Mononuclear cell (primary cell): Measurements from ENCODE around the gene PPIP5K2. TPM values are rescaled to one million over a fixed set of nuclear protein-coding genes. Genes with fewer than 3 reads are reported as not detected.

ENCODE experiments used
- H3K27me3 ChIP-seq: 2 replicates; pipeline ENCODE4 v1.6.0; 2011; ENCODE audit warnings: low read length, control low read depth; ENCODE audit not compliant: insufficient read depth
- H3K4me1 ChIP-seq: 2 replicates; pipeline ENCODE4 v1.5.1; 2011; ENCODE audit warnings: mild to moderate bottlenecking, low read length, control low read depth; ENCODE audit not compliant: insufficient read depth
- H3K4me3 ChIP-seq: 2 replicates; pipeline ENCODE4 v1.5.1; 2011; ENCODE audit warnings: mild to moderate bottlenecking, low read length, moderate library complexity
- H3K9me3 ChIP-seq: 2 replicates; pipeline ENCODE4 v1.5.1; 2011; ENCODE audit warnings: low read depth, mild to moderate bottlenecking, control low read depth, low read length
- total RNA-seq: library from RNA; depleted of rRNA; stranded (reverse); fragments of >200 nt; gene quantifications from one replicate; pipeline ENCODE4 v1.2.3, GENCODE V29; 2012

PPIP5K2 gene
- total RNA-seq, 1 donor = 55.4 TPM

DNA sequence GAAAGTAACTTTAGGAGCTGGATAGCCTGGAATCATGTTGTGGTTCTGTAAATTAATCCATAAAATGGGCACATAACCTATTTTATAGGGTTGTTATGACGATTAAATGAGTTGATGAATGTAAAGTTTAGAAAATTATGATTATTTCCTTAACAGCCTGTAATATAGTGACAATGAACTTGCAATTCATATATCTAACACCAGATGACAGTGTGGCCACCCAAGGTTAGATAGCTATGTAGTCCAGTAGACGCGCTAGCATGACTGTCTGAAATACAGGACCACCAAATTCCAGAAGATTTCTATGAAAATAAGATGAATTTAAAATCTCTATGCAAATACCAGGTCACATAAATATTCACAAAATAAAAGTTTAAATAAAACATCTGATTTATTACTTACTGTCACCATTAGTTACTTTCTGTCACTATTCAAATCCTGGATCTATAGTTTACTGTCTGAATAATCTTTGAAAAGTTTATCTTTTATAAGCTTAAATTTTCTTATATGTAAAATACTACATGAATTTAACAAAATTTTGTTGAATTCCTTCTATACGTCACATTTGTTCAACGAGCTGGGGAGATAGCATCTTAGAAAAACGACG lies 112.4 kb downstream of the PPIP5K2 start:
- Histone ChIP-seq H3K27me3 (peaks cover under 1% of the 10 kb centered on the region), H3K9me3 (no peaks in the 10 kb centered on the region), H3K4me3 (no peak overlapping the region), H3K4me1 (no peaks in the 10 kb centered on the region)

DNA sequence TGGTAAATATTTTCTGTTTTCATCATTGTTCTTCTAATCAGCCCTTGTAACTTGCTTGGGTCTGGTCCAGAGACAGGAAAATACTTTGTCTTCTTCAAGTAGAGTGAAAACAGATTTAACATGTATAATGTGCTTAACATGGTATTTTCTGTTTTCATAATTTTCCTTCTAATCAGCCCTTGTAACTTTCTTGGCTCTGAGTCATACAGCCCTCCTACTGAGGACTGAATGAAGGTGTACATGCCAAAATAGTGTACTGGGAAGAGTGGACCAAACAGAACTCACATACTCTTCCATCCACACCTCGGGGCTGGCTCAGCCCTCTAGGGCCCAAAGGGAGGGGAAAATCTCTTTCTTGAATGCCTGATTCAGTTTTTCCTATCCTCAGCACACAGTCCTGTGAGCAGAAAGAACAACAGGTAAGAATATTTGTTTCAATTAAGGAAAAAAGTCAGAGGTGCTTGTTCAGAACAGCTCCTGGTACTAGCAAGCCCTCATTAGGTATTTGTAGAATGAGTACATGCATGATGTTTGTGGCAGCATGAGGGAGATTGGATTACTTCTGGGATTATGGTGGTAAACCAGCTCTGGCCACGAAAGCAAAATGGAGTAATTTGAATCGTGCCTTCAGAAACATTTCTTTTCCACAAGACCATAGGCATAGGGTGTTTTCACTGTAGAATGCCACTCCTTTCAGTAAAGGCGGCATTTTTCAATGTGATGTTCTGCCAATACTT lies 114.3 kb downstream of the PPIP5K2 start:
- no peak overlapping the region for H3K4me3 ChIP-seq
- no peaks in the 10 kb centered on the region for H3K4me1 ChIP-seq
- peaks cover 7% of the 10 kb centered on the region for H3K9me3 ChIP-seq
- H3K27me3 ChIP-seq = peaks cover 4% of the 10 kb centered on the region

GRCh38 chr5:103235891-103236290 lies 115.8 kb downstream of the PPIP5K2 start:
- Histone ChIP-seq H3K27me3 (peaks cover 4% of the 10 kb centered on the region), H3K4me1 (no peaks in the 10 kb centered on the region), H3K4me3 (no peak overlapping the region), H3K9me3 (peaks cover 10% of the 10 kb centered on the region)

DNA sequence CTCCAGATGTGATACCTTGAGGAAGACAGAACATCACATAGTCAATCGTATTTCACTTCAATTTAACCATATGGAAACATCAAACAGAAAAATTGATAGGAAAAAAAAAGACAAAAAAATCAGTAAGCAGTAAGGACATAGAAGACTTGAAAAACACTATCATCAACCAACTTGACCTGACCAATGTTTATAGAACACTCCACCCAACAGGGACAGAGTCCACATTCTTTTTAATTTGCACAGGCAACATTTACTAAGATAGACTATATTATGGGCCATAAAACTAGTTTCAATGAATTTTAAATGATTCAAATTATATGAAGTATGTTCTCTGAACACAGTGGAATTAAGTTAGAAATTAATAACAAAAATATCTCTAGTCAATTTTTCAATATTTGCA lies 117.7 kb downstream of the PPIP5K2 start:
- no peak overlapping the region for H3K4me3 ChIP-seq

GRCh38 chr5:103243665-103244064 lies 123.6 kb downstream of the PPIP5K2 start:
- no peak overlapping the region for H3K4me3 ChIP-seq

More for the DNA sequence above, 117.7 kb downstream of the PPIP5K2 start:
- H3K9me3 ChIP-seq = peaks cover 10% of the 10 kb centered on the region
- H3K4me1 ChIP-seq = no peaks in the 10 kb centered on the region
- peaks cover 7% of the 10 kb centered on the region for H3K27me3 ChIP-seq

DNA sequence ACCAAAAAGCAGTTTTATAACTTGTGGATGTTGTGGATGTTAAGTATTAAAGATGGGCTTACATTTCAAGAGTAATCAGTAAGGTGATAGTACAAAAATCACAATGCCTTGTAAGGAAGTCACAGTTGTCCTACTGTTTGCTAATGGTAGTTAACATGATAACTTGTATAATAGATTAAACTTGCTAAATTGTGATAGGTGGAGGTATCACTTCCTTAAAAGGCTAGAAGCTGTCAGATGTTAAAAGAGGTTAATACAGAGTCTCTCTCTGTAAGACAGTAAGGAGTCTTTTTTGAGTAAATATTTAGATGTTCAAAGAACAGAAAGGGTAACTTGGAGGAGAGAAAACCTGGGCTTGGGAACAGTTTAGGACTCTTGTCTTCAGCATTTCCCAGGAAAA lies 124.3 kb downstream of the PPIP5K2 start:
- Histone ChIP-seq H3K27me3 (peaks cover 2% of the 10 kb centered on the region), H3K4me3 (no peak overlapping the region), H3K4me1 (no peaks in the 10 kb centered on the region), H3K9me3 (peaks cover 3% of the 10 kb centered on the region)

More at GRCh38 chr5:103243665-103244064, 123.6 kb downstream of the PPIP5K2 start:
- H3K4me1 ChIP-seq = no peaks in the 10 kb centered on the region
- peaks cover 10% of the 10 kb centered on the region for H3K9me3 ChIP-seq
- peaks cover 2% of the 10 kb centered on the region for H3K27me3 ChIP-seq

GRCh38 chr5:103245761-103246160 lies 125.7 kb downstream of the PPIP5K2 start:
- Histone ChIP-seq H3K4me3 (no peak overlapping the region), H3K27me3 (peaks cover 2% of the 10 kb centered on the region), H3K9me3 (no peaks in the 10 kb centered on the region), H3K4me1 (no peaks in the 10 kb centered on the region)

- H3K4me3 ChIP-seq = no peak overlapping the region
- H3K4me1 ChIP-seq = no peaks in the 10 kb centered on the region
- H3K9me3 ChIP-seq = no peaks in the 10 kb centered on the region
- H3K27me3 ChIP-seq = peaks cover 6% of the 10 kb centered on the region
These were observed 127.0 kb downstream of the PPIP5K2 start for GRCh38 chr5:103247118-103247517.

- H3K4me3 ChIP-seq = no peak overlapping the region
These were observed 129.0 kb downstream of the PPIP5K2 start for GRCh38 chr5:103249068-103249467.

GRCh38 chr5:103254921-103255320 lies 134.8 kb downstream of the PPIP5K2 start:
- peaks cover 6% of the 10 kb centered on the region for H3K27me3 ChIP-seq
- no peaks in the 10 kb centered on the region for H3K9me3 ChIP-seq
- H3K4me1 ChIP-seq = peaks cover 5% of the 10 kb centered on the region
- no peak overlapping the region for H3K4me3 ChIP-seq

More at GRCh38 chr5:103249068-103249467, 129.0 kb downstream of the PPIP5K2 start:
- H3K4me1 ChIP-seq = no peaks in the 10 kb centered on the region
- peaks cover 6% of the 10 kb centered on the region for H3K27me3 ChIP-seq
- H3K9me3 ChIP-seq = no peaks in the 10 kb centered on the region

DNA sequence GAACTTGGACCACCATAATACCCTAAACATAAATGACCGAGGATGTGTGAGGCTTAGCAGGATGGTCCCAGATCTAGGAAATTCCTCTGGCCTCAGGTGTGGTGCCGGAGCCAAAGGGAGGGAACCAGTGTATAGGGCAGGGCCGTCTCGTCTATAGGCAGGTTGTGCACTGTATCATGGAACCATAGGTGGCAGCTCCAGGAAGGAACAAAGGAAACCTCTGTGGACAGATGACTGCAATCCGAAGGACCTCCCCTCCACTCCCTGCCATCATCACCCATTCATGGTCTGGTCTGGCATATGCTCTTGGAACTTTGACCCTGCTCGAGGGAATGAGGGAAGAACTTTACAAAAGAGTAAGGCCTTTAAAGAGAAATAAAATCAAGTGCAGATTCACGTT lies 135.6 kb downstream of the PPIP5K2 start:
- Histone ChIP-seq H3K4me1 (peaks cover 8% of the 10 kb centered on the region), H3K4me3 (no peak overlapping the region), H3K9me3 (no peaks in the 10 kb centered on the region), H3K27me3 (peaks cover 6% of the 10 kb centered on the region)

GRCh38 chr5:103256178-103256577 lies 136.1 kb downstream of the PPIP5K2 start:
- H3K9me3 ChIP-seq = no peaks in the 10 kb centered on the region
- H3K27me3 ChIP-seq = peaks cover 6% of the 10 kb centered on the region
- H3K4me1 ChIP-seq = peaks cover 8% of the 10 kb centered on the region
- no peak overlapping the region for H3K4me3 ChIP-seq

DNA sequence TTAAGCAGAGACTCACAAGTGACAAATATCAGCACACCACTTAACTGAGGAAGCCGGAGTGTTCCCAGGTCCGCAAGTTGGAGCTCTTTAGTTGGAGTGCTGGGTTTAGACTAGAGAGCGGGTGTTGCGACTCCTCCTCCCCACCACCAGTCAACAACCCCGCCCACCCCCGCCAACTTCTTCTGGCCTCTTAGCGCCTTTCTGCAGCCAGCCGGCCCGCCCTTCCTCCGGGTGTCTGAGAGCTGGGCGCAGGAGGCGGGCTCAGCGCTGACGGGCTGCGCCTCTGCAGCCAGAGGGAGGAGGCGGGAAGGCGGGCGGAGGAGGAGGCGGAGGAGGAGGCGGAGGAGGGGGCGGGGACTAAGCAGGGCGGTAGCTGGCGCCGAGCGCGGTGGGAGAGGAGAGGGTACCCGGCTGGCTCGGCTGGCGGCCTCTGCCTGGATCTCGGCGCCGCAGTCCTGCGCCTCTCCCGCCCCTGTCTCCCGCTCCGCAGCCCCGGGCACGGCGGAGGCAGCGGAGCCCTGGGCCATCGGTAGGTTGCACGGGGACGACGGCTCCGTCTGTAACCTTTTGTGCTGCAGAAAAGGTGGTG lies 138.4 kb downstream of the PPIP5K2 start, which contains the start of gene MACIR:
Gene MACIR (plus strand): TSS at position 396 of the 589 bp plus-strand sequence. CDS start 17,157 bp downstream, outside the sequence.
- no peaks in the 10 kb centered on the region for H3K27me3 ChIP-seq

DNA sequence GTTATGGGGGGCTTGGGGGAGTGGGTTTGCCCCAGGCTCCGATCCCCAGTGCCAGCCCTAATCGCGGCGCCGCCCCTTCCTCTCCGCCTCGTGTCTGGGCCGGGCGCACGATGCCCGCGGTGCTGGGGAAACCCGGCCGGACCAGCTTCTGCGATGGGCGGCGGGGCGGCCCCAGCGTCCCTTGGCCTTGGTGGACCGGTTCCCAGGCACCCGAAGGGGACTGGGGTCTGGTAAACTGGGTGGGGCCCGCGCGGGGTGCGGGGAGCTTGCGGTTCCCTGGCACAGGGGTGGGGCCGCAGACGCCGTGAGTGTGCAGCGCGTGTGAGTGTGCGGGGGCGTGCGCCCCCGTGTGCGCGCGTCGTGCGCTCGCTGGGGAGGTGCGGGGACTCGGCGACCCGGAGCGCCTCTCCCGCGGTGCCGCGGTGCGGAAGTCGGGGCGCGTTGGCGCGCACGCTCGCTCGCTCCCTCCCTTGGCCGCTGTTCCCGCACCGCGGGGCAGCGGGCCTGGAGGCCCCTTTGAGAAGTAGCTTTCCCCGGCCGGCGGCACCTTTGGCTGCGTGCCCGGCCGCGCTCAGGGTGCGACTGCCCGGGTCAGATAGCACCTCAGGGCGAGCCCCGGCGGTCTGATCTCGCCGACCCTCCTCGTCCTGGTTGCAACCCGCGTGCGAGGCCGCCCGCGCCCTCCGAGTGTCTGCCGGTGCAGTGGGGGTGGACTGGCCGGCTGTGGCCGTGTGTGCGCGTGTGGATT lies 139.0 kb downstream of the PPIP5K2 start:
- Histone ChIP-seq H3K4me1 (peaks cover 11% of the 10 kb centered on the region), H3K9me3 (no peaks in the 10 kb centered on the region), H3K4me3 (peak overlapping the region; percentile 69), H3K27me3 (no peaks in the 10 kb centered on the region)

More for the DNA sequence above, 138.4 kb downstream of the PPIP5K2 start, which contains the start of gene MACIR:
- no peaks in the 10 kb centered on the region for H3K9me3 ChIP-seq
- H3K4me1 ChIP-seq = peaks cover 11% of the 10 kb centered on the region
- peak within 1 kb of the TSS; percentile 69 for H3K4me3 ChIP-seq
